NOMO-1 treated with DMSO at 0.1 percent for 48 hours (cell line): Measurements from ENCODE around the gene HTT.
A peak's percentile ranks its signal among the peaks of the same experiment; 100 is the strongest.

Experiments
- DNase-seq: peaks from one replicate; lab custom pipeline; 2025; ENCODE audit not compliant: unreplicated experiment; lab: John Stamatoyannopoulos, UW

Gene HTT

DNA sequence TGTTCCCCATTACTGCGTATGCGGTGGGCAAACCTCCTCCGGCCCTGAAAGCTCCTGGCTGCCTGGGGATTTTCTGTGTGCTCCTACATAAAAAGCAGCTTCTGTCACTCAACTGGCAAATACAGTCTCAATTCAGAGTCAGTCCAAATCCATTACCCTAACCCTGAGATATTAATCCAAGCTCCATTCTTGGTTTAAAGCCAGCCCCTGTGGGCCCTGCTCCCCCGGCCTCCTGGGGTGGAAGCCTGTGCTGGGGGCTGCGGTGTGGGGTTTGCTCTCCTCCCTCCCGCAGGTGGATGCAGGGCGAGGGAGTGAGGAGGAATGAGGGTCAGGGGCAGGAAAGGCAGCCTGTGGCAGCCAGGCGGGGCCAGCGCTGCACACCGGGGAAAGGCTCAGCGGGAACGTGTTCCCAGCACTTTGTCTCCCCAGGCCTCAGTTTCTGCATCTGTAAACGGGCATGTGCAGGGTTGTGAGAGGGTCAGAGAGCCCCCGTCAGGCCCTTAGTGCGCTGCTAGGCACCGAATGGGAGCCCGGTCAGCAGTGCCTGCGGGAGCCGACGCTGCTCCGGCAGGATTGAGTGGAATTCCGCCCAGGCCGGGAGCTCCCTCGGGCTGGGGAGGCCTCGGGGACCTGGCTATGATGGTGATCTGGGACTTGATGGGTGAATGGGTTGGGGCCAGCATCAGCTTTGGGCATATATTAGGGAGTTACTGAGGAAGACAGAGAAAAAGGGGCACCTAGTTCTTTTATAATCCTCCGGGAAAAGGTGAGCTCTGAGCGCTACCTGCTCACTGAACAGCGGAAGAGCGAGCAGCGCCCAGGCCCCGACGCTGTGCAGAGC lies 212.1 kb downstream of the HTT start:
- no peak for DNase-seq

DNA sequence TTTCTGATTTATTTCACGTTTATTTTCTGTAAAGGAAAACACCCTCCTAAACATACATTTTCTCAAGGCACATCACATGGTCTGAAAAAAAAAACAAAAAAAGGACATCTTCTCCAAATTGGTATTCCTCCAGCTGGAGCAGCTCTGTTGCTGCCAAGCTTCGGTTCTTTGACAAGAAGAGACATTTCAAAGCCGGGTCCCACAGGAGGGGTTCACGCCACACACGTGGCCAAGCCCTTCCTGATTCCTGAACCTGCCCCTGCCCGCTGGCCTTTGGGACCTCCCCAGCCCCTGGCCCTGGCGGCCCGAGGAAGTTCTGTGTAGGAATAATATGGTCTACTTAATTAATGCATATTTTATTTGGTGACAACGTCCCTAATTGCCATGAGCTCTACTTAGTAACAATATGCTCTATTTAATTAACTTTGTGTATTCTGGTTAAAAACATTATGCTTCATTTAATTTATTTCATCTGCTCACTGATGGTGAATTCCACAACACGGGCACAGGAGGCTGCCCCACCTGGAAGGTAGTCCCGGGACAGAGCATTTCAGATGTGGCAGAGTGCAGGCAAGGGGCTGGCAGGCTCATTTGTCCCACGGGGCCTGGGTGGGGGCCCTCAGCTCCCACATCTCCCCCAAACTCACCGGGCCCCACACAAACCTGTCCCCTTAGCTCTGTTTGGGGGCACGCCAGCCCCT lies 212.9 kb downstream of the HTT start:
- DNase-seq: no peak

DNA sequence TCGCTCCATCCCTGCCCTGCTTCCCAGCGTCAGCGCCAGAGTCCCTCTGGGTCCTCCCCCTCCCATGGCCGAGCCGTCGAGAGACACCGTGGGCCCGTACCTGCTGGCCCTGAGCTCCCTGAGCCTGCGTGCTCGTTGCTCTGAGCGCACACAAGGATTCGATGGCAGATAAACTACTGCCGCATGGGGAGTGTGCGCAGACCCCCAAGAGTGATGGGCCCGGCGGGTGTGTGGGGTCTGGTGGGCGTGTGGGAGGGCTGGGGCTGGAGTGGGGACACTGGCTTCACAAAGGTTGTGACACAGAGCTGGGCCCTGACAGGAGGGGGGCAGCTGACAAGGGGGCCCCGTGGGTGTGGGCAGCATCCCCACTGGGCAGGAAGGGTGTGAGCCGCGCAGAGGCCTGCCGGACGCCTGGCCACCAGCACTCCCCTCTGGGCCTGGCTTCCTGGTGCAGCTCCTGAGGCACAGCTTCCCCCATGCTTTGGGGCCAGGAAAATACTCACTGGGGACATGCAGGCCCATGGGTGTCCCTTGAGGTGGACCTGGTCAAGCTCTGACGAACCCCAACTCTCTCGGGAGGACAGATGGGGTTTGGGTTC lies 213.6 kb downstream of the HTT start:
- DNase-seq: no peak

DNA sequence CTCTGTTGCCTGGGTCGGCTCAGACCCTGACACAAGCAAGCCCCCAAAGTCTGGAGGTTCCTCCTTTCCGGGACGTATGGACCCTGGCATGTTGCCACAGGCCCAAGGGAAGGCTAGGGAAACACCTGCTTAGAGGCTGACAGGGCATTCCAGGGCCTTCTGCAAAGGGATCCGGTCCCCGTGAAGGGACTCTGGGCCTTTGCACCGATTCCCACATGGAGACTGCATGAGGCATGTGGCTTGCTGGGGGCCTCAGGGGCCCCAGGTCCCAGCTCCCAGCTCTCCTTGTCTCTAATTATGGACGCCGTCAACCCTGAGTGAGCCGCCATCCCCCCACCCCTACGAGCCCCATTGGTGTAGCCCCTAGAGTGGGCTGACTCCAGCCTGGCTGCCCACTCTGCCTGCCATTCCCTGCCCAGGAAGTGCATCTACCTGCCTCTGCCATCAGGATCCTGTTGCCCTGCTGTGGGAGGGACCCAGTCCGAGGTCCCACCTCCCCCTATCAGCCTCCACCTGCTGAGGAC lies 214.2 kb downstream of the HTT start:
- no peak for DNase-seq

DNA sequence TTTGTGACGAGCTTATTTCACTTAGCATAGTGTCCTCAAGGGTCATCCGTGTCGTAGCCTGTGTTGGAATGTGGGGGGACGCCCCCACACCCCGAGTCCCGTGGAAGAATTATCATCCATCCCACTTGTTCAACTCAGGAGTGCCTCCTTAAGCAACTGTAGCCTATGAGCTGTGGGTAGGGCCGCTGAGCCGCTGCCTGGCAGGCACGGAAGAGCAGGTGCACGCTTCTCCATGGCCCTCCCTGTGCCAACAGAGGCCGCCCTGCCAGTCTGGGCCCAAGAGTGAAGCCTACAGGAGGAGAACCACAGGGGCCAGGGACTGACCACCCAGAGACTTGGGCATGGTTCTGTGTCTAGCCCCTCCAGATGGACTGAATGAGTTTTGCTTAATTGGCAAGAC lies 216.0 kb downstream of the HTT start:
- DNase-seq: no peak

DNA sequence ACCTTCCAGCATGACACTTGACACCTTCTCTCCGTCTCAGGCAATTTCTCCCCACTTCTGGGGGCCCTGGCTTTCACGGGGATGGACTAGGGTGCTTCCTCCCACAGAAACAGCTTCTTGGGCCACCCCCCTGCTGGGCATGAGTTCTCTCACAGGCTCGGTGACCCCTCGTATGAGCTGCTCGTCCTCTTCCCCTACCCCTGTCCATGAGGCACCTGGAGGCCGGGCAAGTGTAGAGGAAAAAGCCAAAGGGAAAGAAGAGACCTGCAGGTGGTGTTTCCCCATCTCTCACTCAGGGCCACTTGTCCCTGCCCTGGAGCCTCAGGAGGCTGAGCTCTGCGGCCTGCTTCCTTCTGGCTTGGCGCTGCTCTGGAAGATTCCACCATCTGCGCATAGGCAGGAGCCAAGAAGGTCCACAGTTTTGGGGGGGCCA lies 216.4 kb downstream of the HTT start:
- DNase-seq: no peak

DNA sequence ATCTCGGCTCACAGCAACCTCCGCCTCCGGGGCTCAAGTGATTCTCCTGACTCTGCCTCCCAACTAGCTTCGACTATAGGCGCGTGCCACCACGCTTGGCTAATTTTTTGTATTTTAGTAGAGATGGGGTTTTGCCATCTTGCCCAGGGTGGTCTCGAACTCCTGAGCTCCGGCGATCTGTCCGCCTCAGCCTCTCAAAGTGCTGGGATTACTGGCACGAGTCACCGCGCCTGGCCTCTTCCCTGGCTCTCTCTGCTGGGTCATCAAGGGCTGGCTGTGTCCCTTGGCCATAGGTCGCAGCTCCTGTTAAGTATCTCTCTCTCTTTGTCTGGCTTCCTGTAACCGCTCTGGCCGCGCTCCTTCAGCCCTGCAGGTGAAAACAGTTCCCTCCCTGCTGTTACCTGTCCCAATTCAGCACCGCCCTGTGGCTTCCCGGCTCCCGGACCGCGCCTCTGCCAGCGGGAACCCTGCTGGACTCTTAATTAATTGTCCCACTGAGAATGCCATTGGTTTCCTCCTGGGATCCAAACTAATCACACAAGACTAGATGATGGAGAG lies 217.0 kb downstream of the HTT start:
- no peak for DNase-seq

DNA sequence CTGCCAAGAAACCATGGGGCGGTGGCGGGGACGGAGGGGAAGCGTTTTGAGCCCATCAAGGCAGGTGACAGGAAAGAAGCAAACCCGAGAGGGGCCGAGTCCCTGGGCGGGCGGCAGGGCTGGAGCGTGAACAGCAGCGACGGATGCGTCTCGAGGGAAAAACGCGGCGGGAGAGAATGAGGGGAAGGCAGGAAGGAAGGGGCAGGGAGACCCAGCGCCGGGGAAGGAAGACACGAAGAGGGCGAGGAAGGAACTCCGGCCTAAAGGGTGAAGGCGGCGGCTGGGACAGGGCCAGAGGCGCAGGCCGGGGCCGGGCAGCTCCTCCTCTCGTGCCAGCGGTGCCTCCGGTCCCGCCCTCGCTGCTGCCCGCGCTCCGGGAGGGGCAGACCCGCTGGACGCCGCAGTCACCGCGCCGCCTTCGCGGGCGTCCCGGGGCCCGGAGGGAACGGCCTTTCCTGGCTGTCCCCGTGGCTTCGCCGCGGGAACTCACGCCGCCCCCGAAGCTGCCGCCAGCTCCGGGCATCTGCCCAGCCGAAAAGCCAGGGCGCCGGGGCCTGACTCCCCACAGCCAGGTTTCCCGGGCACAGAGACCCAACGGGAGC lies 217.6 kb downstream of the HTT start:
- DNase-seq: peak; percentile 21

DNA sequence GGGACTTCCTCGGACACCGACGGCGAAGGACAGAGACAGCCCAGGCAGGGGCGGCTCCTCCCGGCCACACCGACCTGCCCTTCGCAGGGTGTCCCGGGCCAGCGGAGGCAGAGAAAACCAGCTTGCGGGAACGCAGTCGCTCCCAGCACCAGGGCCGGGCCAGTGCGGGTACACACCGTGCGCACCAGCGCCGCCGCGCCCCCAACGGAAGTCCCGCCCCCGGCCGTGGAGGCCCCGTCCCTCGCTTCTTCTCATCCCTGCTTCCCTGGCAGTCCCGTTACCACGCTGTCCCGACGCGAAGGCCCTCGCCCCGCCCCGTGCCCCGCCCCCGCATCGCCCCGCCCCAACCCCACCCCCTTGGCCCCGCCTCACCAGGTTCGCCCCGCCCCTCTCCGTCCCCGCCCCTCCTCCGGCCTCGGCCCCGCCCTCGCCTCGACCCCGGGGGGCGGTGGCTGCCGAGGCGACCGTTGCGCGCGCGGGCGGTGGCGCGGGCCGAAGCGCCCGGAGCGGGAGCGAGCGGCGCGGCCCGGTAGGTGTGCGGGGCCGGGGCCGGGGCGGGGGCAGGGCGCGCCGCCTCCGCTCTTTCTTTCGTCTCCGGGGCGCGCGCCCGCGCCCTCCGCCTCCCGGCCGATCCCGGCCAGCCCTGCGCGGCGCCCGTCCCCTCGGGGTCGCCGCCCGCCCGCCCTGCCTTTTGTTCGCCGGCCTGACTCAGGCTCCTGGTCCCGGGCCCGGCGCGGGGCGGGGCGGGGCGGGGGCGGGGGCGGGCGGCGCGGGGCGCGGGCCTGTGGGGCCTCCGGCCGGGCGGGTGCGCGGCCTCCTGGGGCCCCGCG lies 218.3 kb downstream of the HTT start, which contains the start of gene RGS12:
Gene RGS12, plus strand, starts transcription at position 451 of the 830 bp plus-strand sequence. CDS start 23,150 bp downstream, outside the sequence.
- DNase-seq: peak; percentile 77
